Lower lobe of right lung (tissue), 2 donors: ENCODE results near the gene MCAT. TPM values are rescaled to one million over a fixed set of nuclear protein-coding genes. Genes with fewer than 3 reads are reported as not detected.
A peak's percentile ranks its signal among the peaks of the same experiment; 100 is the strongest.

Experiments
- ATAC-seq, 2 donors: fragments of 200-7000 bp; cut with Tn5 transposase; one replicate each; pipeline ENCODE4 v1.9.1; 2020 to 2022; ENCODE audit warnings: mild to moderate bottlenecking in 2 of 2, moderate library complexity in 2 of 2
- DNase-seq: peaks from one replicate; pipeline ENCODE4 v3.0.0-alpha.2; 2020
- H3K27ac ChIP-seq: fragments of 200-600 bp; one replicate; pipeline ENCODE4 v1.8.0; 2022
- H3K27me3 ChIP-seq: fragments of 200-600 bp; one replicate; pipeline ENCODE4 v1.8.0; 2022; ENCODE audit warnings: low read depth
- H3K36me3 ChIP-seq: fragments of 200-600 bp; one replicate; pipeline ENCODE4 v1.8.0; 2022; ENCODE audit warnings: mild to moderate bottlenecking
- H3K4me1 ChIP-seq: fragments of 200-600 bp; one replicate; pipeline ENCODE4 v1.8.0; 2022
- H3K4me3 ChIP-seq: fragments of 200-600 bp; one replicate; pipeline ENCODE4 v1.8.0; 2022; ENCODE audit warnings: mild to moderate bottlenecking
- H3K9me3 ChIP-seq: fragments of 200-600 bp; one replicate; pipeline ENCODE4 v1.8.0; 2022
- CTCF ChIP-seq: fragments of 200-600 bp; IDR thresholded peaks from one replicate; pipeline ENCODE4 v1.8.0; 2022; ENCODE audit warnings: antibody characterized with exemption, mild to moderate bottlenecking
- intact Hi-C: fragments of 100-400 bp; cut with DNase I; formaldehyde crosslinking; loops from one replicate; pipeline ENCODE4 v1.11.0; 2022
- total RNA-seq: library from RNA; stranded (reverse); fragmentation: NEBNext Ultra II Directional; extraction: Animal tissue kit (Norgen Biotek cat#: 25700); gene quantifications from one replicate; pipeline ENCODE4 v1.2.1, GENCODE V29; 2021
- donor health status: DM: no; HTN: yes; CAD: no; lungs with severe emphysema.

Gene MCAT
- total RNA-seq, 1 donor from 2014 or later = 11.7 TPM

GRCh38 chr22:43186272-43187170 lies 43.3 kb upstream of the MCAT start, which contains the start of gene TTLL12:
TSS of gene TTLL12 (minus strand) at chr22:43187134. CDS start at chr22:43187069, 65 bp downstream.
- Histone ChIP-seq H3K4me3 (peak within 1 kb of the TSS; percentile 78), H3K27ac (peak within 1 kb of the TSS; percentile 90), H3K27me3 (no peaks in the 10 kb centered on the region), H3K4me1 (peaks cover 19% of the 10 kb centered on the region), H3K36me3 (no peaks in the 10 kb centered on the region), H3K9me3 (no peaks in the 10 kb centered on the region)
- intact Hi-C loops = no loop called here
- peak; percentile 76 for DNase-seq
- peak; percentile 48 to 58 for ATAC-seq
- TF ChIP-seq CTCF = no peak

- intact Hi-C loops = no loop called here
- Histone ChIP-seq H3K27ac (peak overlapping the region; percentile 82), H3K9me3 (no peaks in the 10 kb centered on the region), H3K27me3 (no peaks in the 10 kb centered on the region), H3K36me3 (no peaks in the 10 kb centered on the region), H3K4me1 (peaks cover 24% of the 10 kb centered on the region), H3K4me3 (peak overlapping the region; percentile 78)
- ATAC-seq = peak in 1 of 2 donors; percentile 20
- TF ChIP-seq CTCF = no peak
- no peak for DNase-seq
Observed at GRCh38 chr22:43185860-43186261, 42.7 kb upstream of the MCAT start.

- DNase-seq = no peak
- H3K27ac ChIP-seq = no peak overlapping the region
- intact Hi-C loops = no loop called here
Observed at GRCh38 chr22:43183496-43184277, 40.5 kb upstream of the MCAT start.

GRCh38 chr22:43182726-43183125 lies 39.5 kb upstream of the MCAT start:
- no peak for DNase-seq
- TF ChIP-seq CTCF = no peak
- ATAC-seq = no peak

More at GRCh38 chr22:43183496-43184277, 40.5 kb upstream of the MCAT start:
- ATAC-seq = no peak
- no peak overlapping the region for H3K4me3 ChIP-seq
- H3K9me3 ChIP-seq = no peaks in the 10 kb centered on the region
- peaks cover 26% of the 10 kb centered on the region for H3K4me1 ChIP-seq
- no peaks in the 10 kb centered on the region for H3K27me3 ChIP-seq
- peaks cover 17% of the 10 kb centered on the region for H3K36me3 ChIP-seq
- TF ChIP-seq CTCF = no peak

GRCh38 chr22:43182118-43182517 lies 38.9 kb upstream of the MCAT start:
- no peak overlapping the region for H3K27ac ChIP-seq
- ATAC-seq (no peak), DNase-seq (no peak)
- no peaks in the 10 kb centered on the region for H3K27me3 ChIP-seq
- TF ChIP-seq CTCF = no peak
- intact Hi-C loops = no loop called here
- no peaks in the 10 kb centered on the region for H3K9me3 ChIP-seq
- peaks cover 19% of the 10 kb centered on the region for H3K36me3 ChIP-seq
- H3K4me1 ChIP-seq = peaks cover 20% of the 10 kb centered on the region
- no peak overlapping the region for H3K4me3 ChIP-seq

More at GRCh38 chr22:43182726-43183125, 39.5 kb upstream of the MCAT start:
- H3K4me3 ChIP-seq = no peak overlapping the region
- H3K9me3 ChIP-seq = no peaks in the 10 kb centered on the region
- H3K36me3 ChIP-seq = peaks cover 19% of the 10 kb centered on the region
- peaks cover 20% of the 10 kb centered on the region for H3K4me1 ChIP-seq
- H3K27ac ChIP-seq = no peak overlapping the region
- intact Hi-C loops = no loop called here
- no peaks in the 10 kb centered on the region for H3K27me3 ChIP-seq
